Neural progenitor cell (in vitro differentiated cells): ENCODE results near the gene KNDC1.

Source experiments
- CTCF ChIP-seq: fragments of 200-600 bp; sonication (generic); IDR thresholded peaks from 2 replicates; pipeline ENCODE4 v1.5.1; 2017; ENCODE audit warnings: antibody characterized with exemption, mild to moderate bottlenecking
- EZH2 ChIP-seq: fragments of 200-600 bp; sonication (generic); IDR thresholded peaks from 2 replicates; pipeline ENCODE4 v1.6.1; 2017; ENCODE audit warnings: antibody characterized with exemption, mild to moderate bottlenecking, moderate library complexity

GRCh38 chr10:133230044-133230361 is 70.0 kb downstream of the KNDC1 start, which contains the start of gene UTF1:
- no peak for TF ChIP-seq CTCF
- no peak for TF ChIP-seq EZH2
